ENCODE measurements around the gene TCF25.

The TCF25 gene

GRCh38 chr16:89936981-89937380 lies 63.6 kb downstream of the TCF25 start:
- no peak for DNase-seq (ENCODE audit: low read depth, low spot score)

- no peak for DNase-seq (ENCODE audit: low read depth, low spot score)
Measured at GRCh38 chr16:89938175-89938885, 64.9 kb downstream of the TCF25 start.

GRCh38 chr16:89944773-89945172 lies 71.4 kb downstream of the TCF25 start:
- no peak for DNase-seq (ENCODE audit: low read depth, low spot score)

- no peak for DNase-seq (ENCODE audit: low read depth, low spot score)
Measured at GRCh38 chr16:89945654-89946053, 72.3 kb downstream of the TCF25 start.

- DNase-seq (ENCODE audit: low read depth, low spot score): no peak
Measured at GRCh38 chr16:89946515-89946914, 73.1 kb downstream of the TCF25 start.

- no peak for DNase-seq (ENCODE audit: low read depth, low spot score)
Measured at GRCh38 chr16:89949121-89949742, 75.8 kb downstream of the TCF25 start.

GRCh38 chr16:89949756-89950155 lies 76.4 kb downstream of the TCF25 start:
- no peak for DNase-seq (ENCODE audit: low read depth, low spot score)

- DNase-seq (ENCODE audit: low read depth, low spot score): no peak
Measured at GRCh38 chr16:89951509-89951908, 78.1 kb downstream of the TCF25 start.

- no peak for DNase-seq (ENCODE audit: low read depth, low spot score)
Measured at GRCh38 chr16:89952049-89952448, 78.7 kb downstream of the TCF25 start.

- no peak for DNase-seq (ENCODE audit: low read depth, low spot score)
Measured at GRCh38 chr16:89952551-89952950, 79.2 kb downstream of the TCF25 start.

GRCh38 chr16:89953671-89954406 lies 80.4 kb downstream of the TCF25 start:
- DNase-seq (ENCODE audit: low read depth, low spot score): no peak

- DNase-seq (ENCODE audit: low read depth, low spot score): no peak
Measured at GRCh38 chr16:89954462-89954861, 81.1 kb downstream of the TCF25 start.

GRCh38 chr16:89955001-89955685 lies 81.8 kb downstream of the TCF25 start:
- DNase-seq (ENCODE audit: low read depth, low spot score): no peak

GRCh38 chr16:89956505-89957215 lies 83.3 kb downstream of the TCF25 start:
- no peak for DNase-seq (ENCODE audit: low read depth, low spot score)

GRCh38 chr16:89957216-89957785 lies 83.9 kb downstream of the TCF25 start:
- no peak for DNase-seq (ENCODE audit: low read depth, low spot score)

GRCh38 chr16:89958068-89958467 lies 84.7 kb downstream of the TCF25 start:
- no peak for DNase-seq (ENCODE audit: low read depth, low spot score)

- DNase-seq (ENCODE audit: low read depth, low spot score): no peak
Measured at GRCh38 chr16:89958596-89958995, 85.2 kb downstream of the TCF25 start.

- DNase-seq (ENCODE audit: low read depth, low spot score): no peak
Measured at GRCh38 chr16:89960966-89961365, 87.6 kb downstream of the TCF25 start.

Measured in smooth muscle cell of the brain vasculature (primary cell).